GM12873 (cell line): Measurements from ENCODE around the gene ZFP36L1.

ENCODE experiments used
- TF ChIP-seq, protein P1 (sequence below): IDR thresholded peaks from 2 replicates; pipeline ENCODE4 v1.5.1; 2012; ENCODE audit warnings: low read depth, mild to moderate bottlenecking, moderate library complexity, low read length, control low read depth; ENCODE audit not compliant: insufficient read depth; ENCODE audit errors: missing control alignments

ZFP36L1 gene

GRCh38 chr14:68815298-68816182, 22.7 kb upstream of the ZFP36L1 start:
- TF ChIP-seq, protein P1, sequence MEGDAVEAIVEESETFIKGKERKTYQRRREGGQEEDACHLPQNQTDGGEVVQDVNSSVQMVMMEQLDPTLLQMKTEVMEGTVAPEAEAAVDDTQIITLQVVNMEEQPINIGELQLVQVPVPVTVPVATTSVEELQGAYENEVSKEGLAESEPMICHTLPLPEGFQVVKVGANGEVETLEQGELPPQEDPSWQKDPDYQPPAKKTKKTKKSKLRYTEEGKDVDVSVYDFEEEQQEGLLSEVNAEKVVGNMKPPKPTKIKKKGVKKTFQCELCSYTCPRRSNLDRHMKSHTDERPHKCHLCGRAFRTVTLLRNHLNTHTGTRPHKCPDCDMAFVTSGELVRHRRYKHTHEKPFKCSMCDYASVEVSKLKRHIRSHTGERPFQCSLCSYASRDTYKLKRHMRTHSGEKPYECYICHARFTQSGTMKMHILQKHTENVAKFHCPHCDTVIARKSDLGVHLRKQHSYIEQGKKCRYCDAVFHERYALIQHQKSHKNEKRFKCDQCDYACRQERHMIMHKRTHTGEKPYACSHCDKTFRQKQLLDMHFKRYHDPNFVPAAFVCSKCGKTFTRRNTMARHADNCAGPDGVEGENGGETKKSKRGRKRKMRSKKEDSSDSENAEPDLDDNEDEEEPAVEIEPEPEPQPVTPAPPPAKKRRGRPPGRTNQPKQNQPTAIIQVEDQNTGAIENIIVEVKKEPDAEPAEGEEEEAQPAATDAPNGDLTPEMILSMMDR = no peak

DNA sequence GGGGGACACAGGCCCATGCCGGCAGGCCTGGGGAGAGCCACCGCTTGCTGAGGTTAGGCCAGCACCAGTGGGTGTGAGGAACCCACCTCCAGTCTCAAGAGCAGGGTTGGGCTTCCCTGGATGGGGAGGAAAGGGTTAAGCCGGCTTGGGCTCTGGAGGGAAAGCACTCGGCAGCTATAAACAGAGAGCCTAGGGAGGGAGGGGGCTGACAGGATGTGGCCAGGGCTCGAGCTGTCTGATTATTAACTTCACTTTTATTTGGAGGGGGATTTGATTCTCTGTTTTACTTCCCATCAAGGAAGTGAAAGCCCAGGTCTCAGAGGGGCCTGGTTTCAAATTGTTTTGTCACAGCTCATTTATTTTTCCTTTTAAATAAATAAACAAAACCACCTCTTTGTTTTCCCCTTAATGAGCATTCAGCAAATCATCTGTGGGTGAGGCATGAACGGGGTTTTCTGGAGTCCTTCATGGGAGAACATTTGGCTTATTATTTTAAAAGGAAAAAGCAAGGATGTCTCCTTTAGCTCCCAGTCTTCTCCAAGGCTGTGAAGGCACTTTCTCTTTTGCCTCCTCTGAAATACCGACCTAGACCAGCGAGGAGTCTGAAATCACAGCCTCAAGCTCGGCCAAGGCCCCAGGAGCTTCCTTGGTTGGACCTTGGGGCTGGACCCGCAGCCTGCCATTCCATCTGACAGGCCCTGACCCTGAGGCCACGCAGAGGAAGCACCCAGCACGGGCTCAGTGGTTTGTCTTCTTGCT, 21.9 kb upstream of the ZFP36L1 start:
- TF ChIP-seq, protein P1 = no peak

- TF ChIP-seq, protein P1 = no peak
Observed at GRCh38 chr14:68814238-68814538, 21.3 kb upstream of the ZFP36L1 start.

GRCh38 chr14:68813318-68813838, 20.5 kb upstream of the ZFP36L1 start:
- TF ChIP-seq, protein P1 = no peak

DNA sequence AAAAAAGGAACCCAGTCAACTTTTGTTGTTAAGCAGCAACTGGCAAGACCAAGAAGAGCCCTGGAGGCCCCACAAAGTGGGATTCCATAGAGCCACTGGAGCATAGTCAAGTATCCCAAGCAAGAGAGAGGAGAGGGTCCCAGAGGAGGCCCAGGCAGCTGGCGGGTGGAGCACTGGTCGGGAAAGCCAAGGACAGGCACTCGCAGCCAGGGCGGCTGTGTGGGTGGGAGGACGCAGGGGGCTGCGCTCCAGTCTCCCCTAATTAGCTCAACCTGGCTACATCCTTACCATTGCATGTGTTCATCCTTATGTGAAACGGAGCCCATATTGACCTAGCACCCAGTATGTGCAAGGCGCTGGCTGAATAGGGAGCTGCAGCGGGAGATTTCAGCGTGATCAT, 18.3 kb upstream of the ZFP36L1 start:
- TF ChIP-seq, protein P1 = no peak

DNA sequence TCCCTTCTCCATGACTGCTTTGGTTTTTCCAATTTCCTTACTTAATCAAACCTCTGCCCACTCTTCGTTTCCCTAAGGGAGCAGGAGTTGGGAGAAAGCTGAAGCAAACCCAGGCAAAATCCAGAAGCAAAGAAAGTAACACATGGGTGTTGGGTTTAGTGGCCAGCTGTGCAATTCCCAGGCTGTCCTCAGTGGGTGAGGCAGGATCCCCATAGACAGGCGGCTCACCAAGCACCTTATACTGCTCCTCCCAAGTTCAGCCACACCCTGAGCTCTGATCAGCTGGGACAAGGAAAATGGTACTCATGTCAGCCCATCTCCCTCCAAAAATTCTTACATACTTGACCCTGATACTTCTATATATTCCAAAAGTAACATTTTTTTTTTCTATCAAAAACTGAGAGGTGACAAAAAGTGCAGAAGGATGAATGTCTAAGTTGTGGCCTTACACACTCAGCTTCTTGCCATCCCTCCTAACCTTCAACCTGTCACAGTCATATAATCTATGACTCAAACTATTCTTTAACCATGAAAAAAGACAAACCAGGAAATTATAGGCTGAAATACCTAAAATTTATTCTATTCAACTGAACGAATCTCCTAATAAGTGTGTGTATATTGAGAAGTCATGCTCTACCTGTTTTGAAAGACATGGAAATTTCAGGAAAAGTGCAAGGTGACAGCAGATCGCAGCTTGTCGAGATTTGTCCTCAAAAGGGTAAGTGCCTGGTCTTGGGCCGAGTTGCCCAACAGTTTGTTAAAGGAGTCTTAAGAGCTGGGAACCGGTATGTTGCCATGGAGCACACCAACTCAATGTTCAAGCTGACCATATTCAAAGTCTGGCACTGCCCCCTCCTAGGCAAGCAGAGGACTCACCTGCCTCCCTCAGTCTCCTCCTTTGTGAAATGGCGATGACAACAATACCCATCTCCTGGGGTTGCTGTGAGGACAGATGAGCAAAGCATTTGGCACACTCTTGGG, 17.6 kb upstream of the ZFP36L1 start:
- TF ChIP-seq, protein P1 = no peak
